Stimulated activated CD4-positive, alpha-beta T cell treated with anti-CD3 and anti-CD28 coated beads, Interleukin-4, amount 100 ng/mL, for 4 hours (primary cell): ENCODE results near the gene TM2D1.
"Not testable (repeated sequence)": the region's sequence is repeated elsewhere in the genome, so short reads cannot be mapped to it uniquely, and the experiment has no call there.

Source experiments
- DNase-seq, 2 experiments: peaks; one replicate each; pipeline ENCODE4 v3.0.0-alpha.2; 2020

Gene TM2D1

GRCh38 chr1:61724813-61725694 lies at the start of gene TM2D1:
Gene TM2D1, minus strand, starts transcription at chr1:61725141. Its CDS starts 21 bp downstream, at chr1:61725120.
- DNase-seq: peak; percentile 79 to 81

GRCh38 chr1:61770131-61770530 lies 45.2 kb upstream of the TM2D1 start:
- DNase-seq: no peak

- no peak for DNase-seq
These were observed 33.0 kb upstream of the TM2D1 start for GRCh38 chr1:61757950-61758349.

- DNase-seq: no peak
These were observed 31.8 kb upstream of the TM2D1 start for GRCh38 chr1:61756773-61757172.

- no peak for DNase-seq
These were observed 29.6 kb upstream of the TM2D1 start for GRCh38 chr1:61754545-61754944.

- DNase-seq: no peak
These were observed 29.1 kb upstream of the TM2D1 start for GRCh38 chr1:61753998-61754508.

- DNase-seq: no peak
These were observed 28.0 kb upstream of the TM2D1 start for GRCh38 chr1:61752921-61753389.

- DNase-seq: no peak
These were observed 24.6 kb upstream of the TM2D1 start for GRCh38 chr1:61749574-61749973.

- no peak for DNase-seq
These were observed 23.6 kb upstream of the TM2D1 start for GRCh38 chr1:61748566-61748965.

GRCh38 chr1:61746813-61747212 lies 21.9 kb upstream of the TM2D1 start:
- no peak for DNase-seq

- DNase-seq: no peak
These were observed 19.0 kb upstream of the TM2D1 start for GRCh38 chr1:61743716-61744580.

- no peak for DNase-seq
These were observed 18.4 kb upstream of the TM2D1 start for GRCh38 chr1:61743431-61743705.

GRCh38 chr1:61742620-61743430 lies 17.9 kb upstream of the TM2D1 start:
- no peak for DNase-seq

- peak; percentile 58 to 59 for DNase-seq
These were observed 17.0 kb upstream of the TM2D1 start, which contains the start of gene PATJ for GRCh38 chr1:61741711-61742619. Gene PATJ, plus strand, starts transcription at chr1:61742480. Its CDS starts 20,413 bp downstream, at chr1:61762893.

- no peak for DNase-seq
These were observed 16.1 kb upstream of the TM2D1 start for GRCh38 chr1:61740751-61741700.

GRCh38 chr1:61732726-61733125 lies 7.8 kb upstream of the TM2D1 start:
- DNase-seq: no peak

- not testable (repeated sequence) for DNase-seq
These were observed 5.7 kb upstream of the TM2D1 start for GRCh38 chr1:61730679-61731078.

GRCh38 chr1:61727544-61727943 lies 2.6 kb upstream of the TM2D1 start:
- DNase-seq: no peak

- no peak for DNase-seq
These were observed 482 bp downstream of the TM2D1 start for GRCh38 chr1:61724506-61724812.

GRCh38 chr1:61718996-61719663 lies 5.8 kb downstream of the TM2D1 start:
- not testable (repeated sequence) for DNase-seq
